Myometrial cell (primary cell): ENCODE measurements around the gene ERN2. TPM values are rescaled to one million over a fixed set of nuclear protein-coding genes. Genes with fewer than 3 reads are reported as not detected.

Source experiments
- total RNA-seq: library from RNA; depleted of rRNA; stranded (reverse); fragments of >200 nt; gene quantifications from 2 replicates; pipeline ENCODE4 v1.2.3, GENCODE V29; 2015

The ERN2 gene
- total RNA-seq, result 0.35 and 1.7 TPM in 2 replicates

GRCh38 chr16:23712976-23713375 is at the start of gene ERN2:
Gene ERN2 (minus strand): TSS chr16:23713222. CDS start chr16:23713187, 35 bp downstream.

GRCh38 chr16:23754594-23755483 is 41.8 kb upstream of the ERN2 start, which contains the start of gene CHP2:
Gene CHP2 (plus strand): TSS chr16:23755026. CDS start chr16:23755050, 24 bp downstream.

DNA sequence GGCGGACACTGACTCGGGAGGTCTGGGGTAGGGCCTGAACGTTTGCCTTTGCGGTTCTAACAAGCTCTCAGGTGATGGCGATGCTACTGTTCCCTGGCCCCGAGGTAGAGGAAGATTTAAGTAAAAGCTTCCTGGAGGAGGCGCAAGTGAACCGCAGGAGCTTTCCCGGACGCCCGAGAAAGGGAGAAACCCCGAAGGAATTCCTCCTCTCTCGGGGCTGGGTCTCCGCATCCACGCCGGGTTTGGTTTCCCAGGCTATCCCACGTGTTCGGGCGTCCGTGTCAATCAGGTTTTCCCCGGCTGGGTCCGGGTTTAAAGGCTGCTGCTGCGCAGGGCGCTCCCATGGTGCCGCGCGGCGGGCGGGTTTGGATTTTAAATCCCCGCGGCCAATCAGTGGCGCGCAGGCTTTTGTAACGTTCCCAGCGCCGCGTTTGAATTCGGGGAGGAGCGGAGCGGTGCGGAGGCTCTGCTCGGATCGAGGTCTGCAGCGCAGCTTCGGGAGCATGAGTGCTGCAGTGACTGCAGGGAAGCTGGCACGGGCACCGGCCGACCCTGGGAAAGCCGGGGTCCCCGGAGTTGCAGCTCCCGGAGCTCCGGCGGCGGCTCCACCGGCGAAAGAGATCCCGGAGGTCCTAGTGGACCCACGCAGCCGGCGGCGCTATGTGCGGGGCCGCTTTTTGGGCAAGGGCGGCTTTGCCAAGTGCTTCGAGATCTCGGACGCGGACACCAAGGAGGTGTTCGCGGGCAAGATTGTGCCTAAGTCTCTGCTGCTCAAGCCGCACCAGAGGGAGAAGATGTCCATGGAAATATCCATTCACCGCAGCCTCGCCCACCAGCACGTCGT is 34.4 kb downstream of the ERN2 start, which contains the start of gene PLK1:
Gene PLK1 (plus strand): TSS at position 460 of the 844 bp plus-strand sequence. CDS start 44 bp downstream, at position 504.

GRCh38 chr16:23640931-23641765 is 71.9 kb downstream of the ERN2 start, which contains the start of the genes DCTN5 and PALB2:
Gene DCTN5 (plus strand): TSS chr16:23641466. CDS start chr16:23641543, 77 bp downstream.
Gene PALB2 (minus strand): TSS chr16:23641310. CDS start chr16:23641157, 153 bp downstream.

Other genes starting within 250 kb of the ERN2 start
- 11.8 and 12.9 TPM in 2 replicates for gene GGA2, start 202.7 kb downstream of the ERN2 start, total RNA-seq
- 23.6 and 24.3 TPM in 2 replicates for gene EARS2, start 155.9 kb downstream of the ERN2 start, total RNA-seq
- 80.7 and 102 TPM in 2 replicates for gene UBFD1, start 155.5 kb downstream of the ERN2 start, total RNA-seq
- gene NDUFAB1, start 116.9 kb downstream of the ERN2 start, total RNA-seq, result 180 and 199 TPM in 2 replicates
- gene PALB2, start 71.9 kb downstream of the ERN2 start, total RNA-seq, result 4.8 and 4.9 TPM in 2 replicates
- 29.7 and 47.1 TPM in 2 replicates for gene DCTN5, start 71.8 kb downstream of the ERN2 start, total RNA-seq
- 79.8 and 89.4 TPM in 2 replicates for gene PLK1, start 34.3 kb downstream of the ERN2 start, total RNA-seq
- not detected in 2 replicates for gene CHP2, start 41.8 kb upstream of the ERN2 start, total RNA-seq
- gene PRKCB, start 122.8 kb upstream of the ERN2 start, total RNA-seq, result not detected in 2 replicates